Central memory CD8-positive, alpha-beta T cell (primary cell): Measurements from ENCODE around the gene POLD4.

Experiments used
- ATAC-seq: fragments of 150-1000 bp; cut with Tn5 transposase; replicated peaks from 2 replicates; pipeline ENCODE4 v1.10.0; 2022; ENCODE audit warnings: mild to moderate bottlenecking, moderate FRiP score, moderate number of reproducible peaks; ENCODE audit not compliant: poor library complexity, severe bottlenecking; ENCODE audit errors: extremely low read depth
- DNase-seq, 2 donors: peaks; one replicate each; pipeline ENCODE4 v3.0.0; 2021; ENCODE audit warnings: low spot score in 2 of 2
- H3K27ac Mint-ChIP-seq: one replicate; pipeline ENCODE4 v1.8.0; 2022; ENCODE audit warnings: low read depth, mild to moderate bottlenecking, moderate library complexity, mixed read lengths
- H3K27me3 Mint-ChIP-seq: one replicate; pipeline ENCODE4 v1.8.0; 2022; ENCODE audit warnings: mixed read lengths
- H3K36me3 Mint-ChIP-seq: one replicate; pipeline ENCODE4 v1.8.0; 2022; ENCODE audit warnings: mild to moderate bottlenecking, moderate library complexity, mixed read lengths; ENCODE audit not compliant: insufficient read depth
- H3K4me1 Mint-ChIP-seq: one replicate; pipeline ENCODE4 v1.8.0; 2022; ENCODE audit warnings: mixed read lengths
- H3K4me3 Mint-ChIP-seq: one replicate; pipeline ENCODE4 v1.8.0; 2022; ENCODE audit warnings: mild to moderate bottlenecking, moderate library complexity, mixed read lengths
- H3K9me3 Mint-ChIP-seq: one replicate; pipeline ENCODE4 v1.8.0; 2022; ENCODE audit warnings: mixed read lengths

Gene POLD4

DNA sequence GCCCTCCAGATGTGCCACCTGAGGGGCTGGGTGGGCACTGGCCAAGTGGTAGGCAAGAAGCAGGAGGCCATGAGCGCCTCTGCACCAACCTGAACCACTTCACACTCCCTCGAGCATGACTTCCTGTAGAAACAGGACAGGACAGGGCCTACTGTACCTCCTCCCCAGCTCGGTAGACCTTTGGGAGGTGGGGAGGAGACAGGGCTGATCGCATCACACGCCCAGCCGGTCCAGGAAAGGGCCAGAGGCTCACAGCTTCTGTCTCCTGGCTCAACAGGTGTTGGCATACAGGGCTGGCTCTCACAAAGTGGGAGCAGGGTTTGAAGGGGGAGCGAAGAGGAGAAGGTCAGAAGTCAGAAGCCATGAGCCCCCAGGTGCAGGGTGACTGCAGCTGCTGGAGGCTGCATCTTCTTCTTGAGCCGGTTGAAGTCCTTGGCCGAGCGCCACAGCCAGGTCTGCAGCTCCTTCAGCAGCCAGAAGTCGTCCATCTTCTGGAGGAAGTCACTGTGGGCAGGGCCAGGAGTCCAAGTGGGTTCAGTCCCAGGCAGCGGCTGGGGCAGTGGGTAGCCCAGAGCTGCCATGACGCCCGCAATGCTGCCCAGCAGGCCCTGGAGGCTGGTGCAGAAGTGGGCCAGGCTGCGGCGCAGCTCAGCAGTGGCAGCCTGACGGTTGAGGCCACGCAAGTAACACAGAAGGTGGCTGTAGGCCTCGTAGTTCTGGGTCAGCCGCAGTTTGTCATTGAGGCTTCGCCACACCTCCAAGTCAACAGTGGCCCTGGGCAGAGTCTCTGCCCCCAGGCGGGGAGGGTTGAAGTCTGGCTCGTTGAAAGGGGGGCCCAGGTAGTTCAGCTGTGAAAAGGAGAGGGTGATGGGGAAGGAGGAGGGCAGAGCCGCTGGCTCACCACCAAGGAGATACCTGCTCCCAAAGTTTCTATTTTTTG is 11.7 kb upstream of the POLD4 start:
- H3K4me3 Mint-ChIP-seq: peak overlapping the region; percentile 59
- peaks cover 15% of the 10 kb centered on the region for H3K36me3 Mint-ChIP-seq
- no peaks in the 10 kb centered on the region for H3K9me3 Mint-ChIP-seq
- peak; percentile 37 for ATAC-seq
- peak overlapping the region; percentile 93 for H3K27ac Mint-ChIP-seq
- H3K4me1 Mint-ChIP-seq: peaks cover 80% of the 10 kb centered on the region
- H3K27me3 Mint-ChIP-seq: no peaks in the 10 kb centered on the region
- no peak for DNase-seq

DNA sequence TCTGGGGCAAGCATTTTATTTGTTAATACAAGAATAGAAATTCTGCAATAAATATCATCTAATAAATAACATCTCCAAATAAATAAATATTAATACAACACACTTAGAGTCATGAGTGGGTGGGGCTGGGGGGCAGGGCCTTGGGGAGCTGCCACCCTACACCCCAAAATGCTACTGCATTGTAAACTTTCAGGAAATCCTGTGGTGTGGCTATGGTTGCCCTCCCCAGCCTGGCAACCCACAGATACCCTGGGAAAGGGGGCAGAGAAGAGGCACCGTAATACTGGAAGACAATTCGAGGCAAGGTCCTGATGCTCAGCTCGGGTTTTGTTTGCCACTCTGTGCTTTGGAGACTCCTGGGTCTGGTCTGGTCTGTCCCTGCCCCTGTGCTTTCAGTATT is 10.8 kb upstream of the POLD4 start:
- peak overlapping the region; percentile 59 for H3K4me3 Mint-ChIP-seq
- H3K27me3 Mint-ChIP-seq: no peaks in the 10 kb centered on the region
- H3K9me3 Mint-ChIP-seq: no peaks in the 10 kb centered on the region
- DNase-seq (no peak), ATAC-seq (no peak)
- peaks cover 72% of the 10 kb centered on the region for H3K4me1 Mint-ChIP-seq
- peaks cover 15% of the 10 kb centered on the region for H3K36me3 Mint-ChIP-seq
- peak overlapping the region; percentile 93 for H3K27ac Mint-ChIP-seq

GRCh38 chr11:67357831-67358670 is 4.7 kb upstream of the POLD4 start:
- Mint-ChIP-seq H3K4me3 (no peak overlapping the region), H3K9me3 (no peaks in the 10 kb centered on the region), H3K27ac (no peak overlapping the region), H3K4me1 (peaks cover 51% of the 10 kb centered on the region), H3K36me3 (peaks cover 6% of the 10 kb centered on the region), H3K27me3 (no peaks in the 10 kb centered on the region)
- ATAC-seq: no peak
- DNase-seq: no peak

- peaks cover 7% of the 10 kb centered on the region for H3K36me3 Mint-ChIP-seq
- no peak for ATAC-seq
- no peak overlapping the region for H3K4me3 Mint-ChIP-seq
- no peaks in the 10 kb centered on the region for H3K27me3 Mint-ChIP-seq
- peak overlapping the region; percentile 56 for H3K27ac Mint-ChIP-seq
- peaks cover 47% of the 10 kb centered on the region for H3K4me1 Mint-ChIP-seq
- DNase-seq: peak; percentile 59 to 62
- H3K9me3 Mint-ChIP-seq: no peaks in the 10 kb centered on the region
These were observed 3.7 kb upstream of the POLD4 start for GRCh38 chr11:67356864-67357561.

GRCh38 chr11:67356387-67356863 is 3.1 kb upstream of the POLD4 start:
- Mint-ChIP-seq H3K27me3 (no peaks in the 10 kb centered on the region), H3K36me3 (peaks cover 7% of the 10 kb centered on the region), H3K9me3 (no peaks in the 10 kb centered on the region), H3K27ac (peak overlapping the region; percentile 56), H3K4me3 (no peak overlapping the region), H3K4me1 (peaks cover 45% of the 10 kb centered on the region)
- no peak for DNase-seq
- no peak for ATAC-seq

GRCh38 chr11:67355794-67356386 is 2.5 kb upstream of the POLD4 start:
- Mint-ChIP-seq H3K4me3 (no peak overlapping the region), H3K4me1 (peaks cover 47% of the 10 kb centered on the region), H3K9me3 (no peaks in the 10 kb centered on the region), H3K27me3 (no peaks in the 10 kb centered on the region), H3K27ac (no peak overlapping the region), H3K36me3 (peaks cover 7% of the 10 kb centered on the region)
- DNase-seq (no peak), ATAC-seq (no peak)

DNA sequence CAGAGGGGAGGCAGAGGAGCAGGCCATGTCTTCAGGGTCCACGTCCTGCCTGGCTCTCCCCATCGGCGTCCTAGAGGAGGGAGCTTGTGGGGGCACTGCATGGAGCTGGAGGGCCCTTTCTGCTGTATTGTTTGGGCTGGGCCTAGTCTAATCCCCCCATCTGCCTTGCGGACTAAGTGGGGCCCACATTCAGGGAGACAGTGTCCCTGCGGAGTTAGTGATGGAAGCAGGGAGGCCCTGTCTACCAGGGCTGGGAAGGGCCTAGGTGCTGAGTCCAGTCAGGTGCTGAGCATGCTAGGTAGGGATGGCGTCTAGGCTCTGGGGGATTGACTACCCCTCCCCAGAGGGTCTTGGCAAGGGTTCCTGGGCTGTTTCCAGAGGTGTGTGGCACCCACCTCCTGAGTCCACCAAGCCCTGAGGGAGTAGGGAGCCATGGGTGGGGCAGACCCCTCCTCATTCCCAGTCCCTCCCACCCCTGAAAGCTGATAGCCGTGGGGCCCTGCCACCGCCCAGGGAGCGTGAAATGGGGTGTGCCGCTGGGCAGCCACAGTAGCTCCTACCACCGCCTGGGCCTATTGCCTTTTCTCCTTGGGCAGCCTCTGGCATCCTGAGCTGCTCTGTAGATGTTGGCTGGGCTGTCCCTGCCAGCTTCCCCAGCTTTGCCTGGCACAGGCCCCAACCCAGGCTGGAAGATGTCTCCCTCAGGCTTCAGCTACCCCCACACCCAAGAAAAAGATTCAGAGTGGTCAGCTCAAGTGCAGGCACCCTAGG is 1.9 kb upstream of the POLD4 start:
- Mint-ChIP-seq H3K36me3 (peaks cover 7% of the 10 kb centered on the region), H3K9me3 (no peaks in the 10 kb centered on the region), H3K4me3 (no peak overlapping the region), H3K4me1 (peaks cover 47% of the 10 kb centered on the region), H3K27ac (no peak overlapping the region), H3K27me3 (no peaks in the 10 kb centered on the region)
- ATAC-seq (no peak), DNase-seq (no peak)

DNA sequence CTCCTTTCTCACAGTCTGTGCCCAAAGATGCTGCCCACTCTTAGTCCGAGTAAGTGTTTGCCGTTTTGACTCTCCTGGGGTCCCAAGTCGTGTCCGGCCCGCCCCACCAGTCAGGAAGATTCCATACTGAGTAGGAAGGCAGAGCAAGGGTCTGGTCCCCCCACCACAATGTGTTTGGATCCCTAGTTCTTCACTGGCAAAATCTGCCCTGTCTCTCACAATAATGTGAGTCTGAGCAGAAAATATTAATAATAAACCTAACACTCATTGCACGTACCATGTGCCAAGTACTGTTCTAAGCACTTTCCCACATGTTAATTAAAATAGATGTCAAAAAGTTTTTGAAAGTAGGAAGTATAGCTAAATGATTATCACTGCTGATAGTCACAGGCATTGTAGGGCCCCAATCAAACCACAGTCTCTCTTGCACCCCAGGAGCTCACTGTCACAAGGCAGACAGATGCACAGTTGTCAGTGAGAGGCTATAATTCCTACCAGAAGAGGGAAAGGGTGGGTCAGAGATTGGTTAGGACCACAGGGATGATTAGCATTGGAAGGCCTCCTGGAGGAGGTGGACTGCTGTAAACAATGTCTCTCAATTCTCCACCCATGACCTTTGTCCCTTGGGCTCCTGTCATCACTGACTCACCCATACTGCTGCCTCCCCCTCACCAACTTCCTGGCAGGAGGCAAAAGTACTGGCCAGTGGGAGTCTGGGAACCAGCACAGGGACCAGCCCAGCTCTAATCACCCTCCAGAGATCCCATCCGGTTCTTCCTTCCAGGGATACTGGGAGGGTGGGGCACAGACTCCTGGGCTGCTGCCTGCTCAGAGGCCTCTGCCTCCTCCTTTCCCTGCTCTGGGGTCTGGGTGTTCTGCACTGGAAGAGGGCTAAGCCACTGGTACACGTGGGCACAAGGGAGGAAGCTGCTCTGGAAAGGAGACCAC is 1.0 kb upstream of the POLD4 start:
- no peak for ATAC-seq
- peaks cover 54% of the 10 kb centered on the region for H3K4me1 Mint-ChIP-seq

DNA sequence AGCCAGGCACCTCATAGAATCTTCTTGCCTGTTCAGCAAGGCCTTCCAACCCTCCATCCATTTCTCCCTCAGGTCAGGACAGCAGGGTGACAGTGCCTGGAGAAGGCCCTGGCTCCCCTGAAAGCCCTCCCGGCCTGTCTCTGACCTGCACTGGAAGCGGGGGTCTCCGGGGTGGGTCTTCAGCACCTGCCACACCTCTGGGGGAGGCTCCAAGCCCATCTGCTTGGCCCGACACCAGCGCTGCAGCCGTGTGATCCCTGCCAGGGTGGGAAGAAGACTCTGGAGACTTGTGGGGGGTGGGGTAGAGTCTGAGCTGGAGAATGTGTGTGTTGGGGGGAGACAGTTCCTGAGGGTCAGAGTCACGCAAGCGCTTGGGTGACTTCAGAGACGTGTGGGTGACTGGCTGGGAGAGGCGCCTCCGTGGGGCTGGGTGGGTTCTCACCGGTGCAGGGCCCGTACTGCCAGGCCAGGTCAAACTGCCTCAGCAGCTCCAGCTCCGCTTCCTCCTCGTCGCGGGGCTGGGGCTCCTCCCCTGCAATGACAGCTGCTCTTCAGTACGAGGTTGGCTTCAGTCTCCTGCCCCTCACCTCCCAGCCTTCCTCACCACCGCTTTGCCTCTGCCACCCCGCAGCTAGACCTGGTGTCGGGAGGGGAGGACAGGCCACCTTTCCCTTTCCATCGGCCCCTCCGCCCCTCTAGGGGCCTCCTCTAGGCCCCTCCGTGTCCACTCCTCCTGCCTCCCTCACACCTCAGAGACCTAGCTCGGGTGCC is 615 bp downstream of the POLD4 start:
- DNase-seq (no peak), ATAC-seq (peak; percentile 74)
- Mint-ChIP-seq H3K36me3 (peaks cover 7% of the 10 kb centered on the region), H3K4me3 (peak overlapping the region; percentile 89), H3K4me1 (peaks cover 53% of the 10 kb centered on the region), H3K9me3 (no peaks in the 10 kb centered on the region), H3K27ac (peak overlapping the region; percentile 98), H3K27me3 (no peaks in the 10 kb centered on the region)

More for the DNA sequence above, 1.0 kb upstream of the POLD4 start:
- peak overlapping the region; percentile 89 for H3K4me3 Mint-ChIP-seq
- no peaks in the 10 kb centered on the region for H3K9me3 Mint-ChIP-seq
- no peaks in the 10 kb centered on the region for H3K27me3 Mint-ChIP-seq
- peaks cover 7% of the 10 kb centered on the region for H3K36me3 Mint-ChIP-seq
- no peak for DNase-seq
- peak overlapping the region; percentile 98 for H3K27ac Mint-ChIP-seq

DNA sequence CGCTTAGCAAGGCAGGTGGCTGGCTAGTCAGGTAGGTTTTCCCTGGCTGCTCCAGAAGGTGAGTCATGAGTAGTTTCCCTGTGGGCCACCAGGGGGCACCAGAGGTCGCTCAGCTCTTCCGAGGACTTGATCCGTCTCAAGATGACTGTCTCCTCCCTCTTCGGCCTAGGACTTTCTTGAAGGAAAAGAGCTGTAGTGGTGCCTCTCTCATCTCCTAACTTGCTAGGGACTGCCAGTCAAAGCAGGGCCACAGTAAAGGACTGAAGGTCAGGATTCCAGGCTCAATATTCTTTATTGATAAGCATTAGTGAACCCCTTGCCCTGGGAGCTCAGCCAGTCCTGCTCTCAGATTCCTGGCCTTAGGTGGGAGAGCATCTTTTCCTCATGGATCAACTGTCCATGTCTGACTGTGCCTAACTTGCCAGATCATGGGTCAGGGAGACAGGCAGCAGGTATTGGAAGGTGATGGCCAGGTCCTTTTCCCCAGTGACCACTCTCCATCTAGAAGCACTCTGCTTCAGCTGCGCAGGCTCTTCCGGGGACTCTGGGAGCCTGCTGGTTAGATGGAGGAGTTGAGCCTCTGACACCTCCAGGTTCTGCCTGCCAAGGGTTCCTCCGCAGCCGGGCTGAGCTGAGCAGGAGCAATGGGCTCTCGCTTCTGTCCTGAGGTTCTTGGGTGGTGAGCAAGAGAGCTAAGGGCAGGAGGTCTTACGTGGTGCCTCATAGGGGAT is 1.9 kb downstream of the POLD4 start:
- no peaks in the 10 kb centered on the region for H3K27me3 Mint-ChIP-seq
- no peaks in the 10 kb centered on the region for H3K9me3 Mint-ChIP-seq
- peak overlapping the region; percentile 36 for H3K27ac Mint-ChIP-seq
- peak; percentile 42 to 53 for DNase-seq
- H3K4me1 Mint-ChIP-seq: peaks cover 46% of the 10 kb centered on the region
- peaks cover 7% of the 10 kb centered on the region for H3K36me3 Mint-ChIP-seq
- H3K4me3 Mint-ChIP-seq: peak overlapping the region; percentile 89
- no peak for ATAC-seq
